NCI-H748 treated with DMSO at 0.1 percent for 48 hours (cell line): ENCODE results near the gene ULK4.

Source experiments
- DNase-seq: peaks from one replicate; lab custom pipeline; 2025; lab: John Stamatoyannopoulos, UW

Gene ULK4

GRCh38 chr3:41260063-41260450 is 701.8 kb downstream of the ULK4 start:
- no peak for DNase-seq

GRCh38 chr3:41259449-41260062 is 702.3 kb downstream of the ULK4 start:
- DNase-seq: no peak

- DNase-seq: no peak
Observed at GRCh38 chr3:41258239-41258800, 703.6 kb downstream of the ULK4 start.

- DNase-seq: no peak
Observed at GRCh38 chr3:41251593-41251992, 710.3 kb downstream of the ULK4 start.

GRCh38 chr3:41250825-41251224 is 711.1 kb downstream of the ULK4 start:
- DNase-seq: no peak

- DNase-seq: no peak
Observed at GRCh38 chr3:41249318-41249717, 712.6 kb downstream of the ULK4 start.

- no peak for DNase-seq
Observed at GRCh38 chr3:41248525-41248924, 713.4 kb downstream of the ULK4 start.

- no peak for DNase-seq
Observed at GRCh38 chr3:41247055-41248004, 714.6 kb downstream of the ULK4 start.

GRCh38 chr3:41244620-41245336 is 717.1 kb downstream of the ULK4 start:
- DNase-seq: no peak

GRCh38 chr3:41243183-41243582 is 718.7 kb downstream of the ULK4 start:
- no peak for DNase-seq

- no peak for DNase-seq
Observed at GRCh38 chr3:41241800-41242571, 719.9 kb downstream of the ULK4 start.

- DNase-seq: no peak
Observed at GRCh38 chr3:41241161-41241560, 720.7 kb downstream of the ULK4 start.

GRCh38 chr3:41239587-41239986 is 722.3 kb downstream of the ULK4 start:
- DNase-seq: no peak

- no peak for DNase-seq
Observed at GRCh38 chr3:41237907-41238306, 724.0 kb downstream of the ULK4 start.

GRCh38 chr3:41236228-41236627 is 725.7 kb downstream of the ULK4 start:
- DNase-seq: no peak

- no peak for DNase-seq
Observed at GRCh38 chr3:41234823-41235721, 726.8 kb downstream of the ULK4 start.

GRCh38 chr3:41224120-41224806 is 737.6 kb downstream of the ULK4 start:
- DNase-seq: no peak

GRCh38 chr3:41223691-41224090 is 738.2 kb downstream of the ULK4 start:
- no peak for DNase-seq

GRCh38 chr3:41223078-41223477 is 738.8 kb downstream of the ULK4 start:
- DNase-seq: no peak

GRCh38 chr3:41222501-41222900 is 739.4 kb downstream of the ULK4 start:
- no peak for DNase-seq
